H1 (cell line): ENCODE measurements around the gene ZBTB42. TPM values are rescaled to one million over a fixed set of nuclear protein-coding genes. Genes with fewer than 3 reads are reported as not detected.
A peak's percentile ranks its signal among the peaks of the same experiment; 100 is the strongest.

ENCODE experiments used
- CHD7 ChIP-seq: fragments of 300-600 bp; sonication (generic); IDR thresholded peaks from 2 replicates; pipeline ENCODE4 v1.7.1; 2012; ENCODE audit warnings: low read length, moderate library complexity, mild to moderate bottlenecking, inconsistent platforms; ENCODE audit not compliant: insufficient replicate concordance
- MAX ChIP-seq: IDR thresholded peaks from 2 replicates; pipeline ENCODE4 v1.6.1; 2012; ENCODE audit warnings: inconsistent platforms
- polyA plus RNA-seq, 7 experiments: library from polyadenylated mRNA; depleted of rRNA in 3 of 7; stranded (reverse) in 5 of 7; unstranded in 2 of 7; fragments of >200 nt in 5 of 7; fragments of 200-250 nt in 2 of 7; gene quantifications; 1 replicate in 5 of 7; 2 replicates in 1 of 7; 4 replicates in 1 of 7; pipeline versions ENCODE4 v1.2.1 to v1.2.3, GENCODE V29; 2011 to 2013; ENCODE audit warnings: missing spikeins in 2 of 7, mixed read lengths in 2 of 7
- total RNA-seq: library from RNA; stranded (reverse); fragmentation: NEBNext Ultra II Directional; extraction: Animal tissue kit (Norgen Biotek cat#: 25700); gene quantifications from 2 replicates; pipeline ENCODE4 v1.2.1, GENCODE V29; 2021

ZBTB42 gene
- total and polyA plus RNA-seq, 2 of the 8 experiments (the other 6 are each of a cell fraction or from before 2014, with no cell fraction given) = 2.8 to 3.1 TPM

GRCh38 chr14:104794099-104794498 lies 6.8 kb upstream of the ZBTB42 start (continued):
- TF ChIP-seq MAX (peak; percentile 54), CHD7 (no peak)
